Osteoblast (primary cell): ENCODE results near the gene ZNF429. TPM values are rescaled to one million over a fixed set of nuclear protein-coding genes. Genes with fewer than 3 reads are reported as not detected.
"Not testable (repeated sequence)": the region's sequence is repeated elsewhere in the genome, so short reads cannot be mapped to it uniquely, and the experiment has no call there.

ENCODE experiments used
- DNase-seq: peaks from one replicate; pipeline ENCODE4 v3.0.0; 2011; ENCODE audit warnings: low spot score, mixed read lengths; ENCODE audit not compliant: insufficient read length; ENCODE audit errors: missing footprints
- H2AFZ ChIP-seq: 2 replicates; pipeline ENCODE4 v1.6.0; 2011; ENCODE audit warnings: mild to moderate bottlenecking, low read length
- H3K27ac ChIP-seq: 2 replicates; pipeline ENCODE4 v1.5.1; 2011; ENCODE audit warnings: mild to moderate bottlenecking, low read depth, low read length, moderate library complexity
- H3K27me3 ChIP-seq: 2 replicates; pipeline ENCODE4 v1.6.0; 2012; ENCODE audit warnings: mild to moderate bottlenecking, control low read depth, inconsistent platforms, low read length, moderate library complexity; ENCODE audit not compliant: insufficient read depth
- H3K36me3 ChIP-seq: 2 replicates; pipeline ENCODE4 v1.5.1; 2011; ENCODE audit warnings: mild to moderate bottlenecking, low read length, control low read depth, moderate library complexity; ENCODE audit not compliant: insufficient read depth
- H3K4me1 ChIP-seq: 2 replicates; pipeline ENCODE4 v1.5.1; 2011; ENCODE audit warnings: mild to moderate bottlenecking, low read length, control low read depth, moderate library complexity; ENCODE audit not compliant: insufficient read depth
- H3K4me2 ChIP-seq: 2 replicates; pipeline ENCODE4 v1.6.0; 2011; ENCODE audit warnings: mild to moderate bottlenecking, low read length; ENCODE audit not compliant: insufficient read depth
- H3K4me3 ChIP-seq: fragments of 200-600 bp; sonication (generic); 3 replicates; pipeline ENCODE4 v1.5.1; 2012; ENCODE audit warnings: mild to moderate bottlenecking, low read length, inconsistent platforms; ENCODE audit not compliant: insufficient read depth
- H3K79me2 ChIP-seq: 2 replicates; pipeline ENCODE4 v1.6.0; 2012; ENCODE audit warnings: mild to moderate bottlenecking, low read length, control low read depth, inconsistent platforms; ENCODE audit not compliant: insufficient read depth
- H3K9me3 ChIP-seq: 2 replicates; pipeline ENCODE4 v1.5.1; 2011; ENCODE audit warnings: low read depth, low read length, control low read depth
- H4K20me1 ChIP-seq: 2 replicates; pipeline ENCODE4 v1.6.0; 2012; ENCODE audit warnings: mild to moderate bottlenecking, low read length, control low read depth; ENCODE audit not compliant: insufficient read depth
- CTCF ChIP-seq: IDR thresholded peaks from 2 replicates; pipeline ENCODE4 v1.5.1; 2011; ENCODE audit warnings: mild to moderate bottlenecking, low read depth, low read length, moderate library complexity; ENCODE audit errors: extremely low read depth
- total RNA-seq: library from RNA; depleted of rRNA; stranded (reverse); fragments of >200 nt; gene quantifications from 2 replicates; pipeline ENCODE4 v1.2.3, GENCODE V29; 2012

ZNF429 gene
- total RNA-seq, 1 donor: 9.4 TPM

- H3K27ac ChIP-seq: no peak overlapping the region
- no peaks in the 10 kb centered on the region for H3K4me1 ChIP-seq
- no peaks in the 10 kb centered on the region for H3K36me3 ChIP-seq
- no peak for DNase-seq
- TF ChIP-seq CTCF: no peak
- H3K79me2 ChIP-seq: no peaks in the 10 kb centered on the region
- peaks cover 2% of the 10 kb centered on the region for H3K9me3 ChIP-seq
- H3K4me3 ChIP-seq: no peak overlapping the region
- H3K4me2 ChIP-seq: no peak overlapping the region
- no peaks in the 10 kb centered on the region for H4K20me1 ChIP-seq
- H2AFZ ChIP-seq: no peak overlapping the region
- H3K27me3 ChIP-seq: no peaks in the 10 kb centered on the region
Observed at GRCh38 chr19:21593934-21594820, 88.8 kb downstream of the ZNF429 start.

- Histone ChIP-seq H3K4me3 (no peak overlapping the region), H3K4me1 (no peaks in the 10 kb centered on the region), H3K4me2 (no peak overlapping the region), H3K27ac (no peak overlapping the region), H3K27me3 (no peaks in the 10 kb centered on the region), H3K9me3 (peaks cover 2% of the 10 kb centered on the region), H3K36me3 (no peaks in the 10 kb centered on the region), H3K79me2 (no peaks in the 10 kb centered on the region), H2AFZ (no peak overlapping the region), H4K20me1 (no peaks in the 10 kb centered on the region)
- TF ChIP-seq CTCF: no peak
- DNase-seq: no peak
Observed at GRCh38 chr19:21595185-21595584, 89.8 kb downstream of the ZNF429 start.

- DNase-seq: no peak
- no peaks in the 10 kb centered on the region for H3K79me2 ChIP-seq
- H3K4me1 ChIP-seq: peaks cover 5% of the 10 kb centered on the region
- no peak overlapping the region for H3K4me2 ChIP-seq
- no peaks in the 10 kb centered on the region for H4K20me1 ChIP-seq
- no peak overlapping the region for H3K27ac ChIP-seq
- H3K9me3 ChIP-seq: peaks cover 2% of the 10 kb centered on the region
- H3K27me3 ChIP-seq: no peaks in the 10 kb centered on the region
- no peak overlapping the region for H3K4me3 ChIP-seq
- TF ChIP-seq CTCF: no peak
- no peaks in the 10 kb centered on the region for H3K36me3 ChIP-seq
- H2AFZ ChIP-seq: no peak overlapping the region
Observed at GRCh38 chr19:21602082-21602658, 96.8 kb downstream of the ZNF429 start.

GRCh38 chr19:21602659-21603430 lies 97.4 kb downstream of the ZNF429 start:
- H3K4me1 ChIP-seq, H4K20me1 ChIP-seq, H2AFZ ChIP-seq, H3K4me2 ChIP-seq, H3K27ac ChIP-seq, H3K36me3 ChIP-seq, DNase-seq, H3K4me3 ChIP-seq, H3K79me2 ChIP-seq, H3K9me3 ChIP-seq, H3K27me3 ChIP-seq: not testable (repeated sequence)
